ENCODE results near the gene ECSCR.
A peak's percentile ranks its signal among the peaks of the same experiment; 100 is the strongest.
"Not testable (repeated sequence)": the region's sequence is repeated elsewhere in the genome, so short reads cannot be mapped to it uniquely, and the experiment has no call there.

The ECSCR gene

DNA sequence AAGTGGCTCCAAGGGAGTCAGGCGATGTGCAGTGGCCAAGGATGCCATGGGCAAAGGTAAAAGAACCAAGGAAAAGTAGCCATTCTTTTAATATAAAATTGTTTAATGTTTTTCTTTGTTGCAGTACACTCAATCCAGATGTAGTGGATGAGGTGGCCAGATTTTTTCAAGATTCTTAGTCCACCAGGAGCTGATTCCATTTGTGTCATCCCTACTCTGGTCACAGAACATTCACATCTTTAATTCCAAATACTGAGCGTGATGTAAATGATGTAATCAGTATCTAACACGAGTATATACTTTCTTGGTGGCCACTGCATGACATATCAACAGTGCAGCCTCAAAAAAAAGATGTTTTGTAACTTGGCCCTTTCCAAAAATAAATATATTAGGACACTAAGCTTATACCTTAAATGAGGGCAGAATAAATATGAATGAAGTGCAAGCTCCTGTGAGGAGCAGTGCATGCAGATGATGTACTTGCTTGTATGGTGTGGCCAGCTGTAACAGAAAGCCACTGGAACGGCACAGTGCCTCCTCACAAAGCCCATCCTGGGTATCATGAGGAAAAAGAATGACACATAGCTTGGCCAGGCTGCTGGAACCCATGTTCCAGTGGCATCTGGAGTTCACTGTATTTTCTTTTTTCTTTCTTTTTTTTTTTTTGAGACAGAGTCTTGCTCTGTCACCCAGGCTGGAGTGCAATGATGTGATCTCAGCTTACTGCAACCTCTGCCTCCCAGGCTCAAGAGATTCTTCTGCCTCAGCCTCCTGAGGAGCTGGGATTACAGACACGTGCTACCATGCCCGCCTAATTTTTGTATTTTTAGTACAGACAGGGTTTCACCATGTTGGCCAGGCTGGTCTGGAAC is 52.2 kb downstream of the ECSCR start:
- DNase-seq, result no peak

DNA sequence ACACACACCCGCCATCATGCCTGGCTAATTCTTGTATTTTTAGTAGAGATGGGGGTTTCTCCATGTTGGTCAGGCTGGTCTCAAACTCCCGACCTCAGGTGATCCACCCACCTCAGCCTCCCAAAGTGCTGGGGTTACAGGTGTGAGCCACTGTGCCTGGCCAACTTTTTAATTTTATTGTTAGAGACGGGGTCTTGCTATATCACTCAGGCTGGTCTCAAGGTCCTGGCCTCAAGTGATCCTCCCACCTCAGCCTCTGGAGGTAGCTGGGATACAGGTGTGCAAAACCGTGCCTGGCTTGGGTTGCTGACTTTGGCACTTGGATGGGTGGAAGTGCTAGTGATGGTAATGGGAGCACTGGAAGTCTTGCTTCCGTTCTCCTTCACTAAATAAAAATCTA is 53.4 kb downstream of the ECSCR start:
- not testable (repeated sequence) for DNase-seq

DNA sequence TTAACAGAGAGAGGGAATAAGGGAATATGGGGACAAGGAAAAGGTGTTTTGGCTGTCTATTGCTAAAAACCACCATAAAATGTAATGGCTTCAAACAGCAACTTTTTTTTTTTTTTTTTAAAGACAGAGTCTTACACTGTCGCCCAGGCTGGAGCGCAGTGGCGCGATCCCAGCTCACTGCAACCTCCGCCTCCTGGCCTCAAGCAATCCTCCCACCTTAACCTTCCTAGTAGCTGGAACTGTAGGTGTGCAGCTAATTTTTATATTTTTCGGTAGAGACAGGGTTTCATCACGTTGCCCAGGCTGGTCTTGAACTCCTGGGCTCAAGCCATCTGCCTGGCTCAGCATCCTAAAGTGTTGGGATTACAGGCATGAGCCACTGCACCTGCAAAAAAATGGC is 54.4 kb downstream of the ECSCR start:
- no peak for DNase-seq

DNA sequence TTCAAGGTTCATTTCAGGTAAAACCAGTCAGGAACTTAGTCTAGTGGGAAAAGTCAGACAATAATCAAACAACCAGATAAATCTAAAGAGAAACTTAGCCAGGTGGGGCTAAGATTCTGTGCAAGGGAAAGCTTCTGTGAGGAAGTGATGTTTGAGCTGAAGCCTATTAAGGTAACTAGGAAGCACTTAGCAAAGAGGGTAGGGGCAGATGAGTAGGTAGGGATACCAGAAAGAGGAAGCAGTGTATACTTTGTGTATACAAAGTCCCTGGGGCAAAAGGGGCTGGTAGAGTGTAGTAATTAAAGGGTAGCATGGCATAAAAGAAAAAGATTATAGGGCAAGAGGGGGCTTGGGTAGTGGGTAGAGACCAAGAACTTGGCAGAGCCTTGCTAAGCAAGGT is 55.0 kb downstream of the ECSCR start:
- DNase-seq, result no peak

DNA sequence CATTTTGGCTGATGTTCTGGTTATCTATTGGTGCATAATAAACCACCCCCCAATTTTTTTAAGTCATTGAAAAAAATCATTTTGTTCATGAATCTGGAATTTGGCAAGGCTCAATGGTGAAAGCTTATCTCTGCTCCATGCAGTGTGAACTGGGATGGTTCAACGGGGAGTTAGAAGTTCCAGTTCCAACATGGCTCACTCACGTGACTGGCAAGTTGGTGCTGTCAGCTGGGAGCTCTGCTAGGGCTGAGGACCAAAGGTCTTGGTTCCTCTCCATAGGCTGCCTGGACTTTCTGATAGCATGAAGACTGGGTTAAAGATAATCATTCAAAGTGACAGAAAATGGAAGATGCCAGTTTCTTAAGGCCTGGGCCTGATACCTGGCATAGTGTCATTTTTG is 55.6 kb downstream of the ECSCR start:
- no peak for DNase-seq

DNA sequence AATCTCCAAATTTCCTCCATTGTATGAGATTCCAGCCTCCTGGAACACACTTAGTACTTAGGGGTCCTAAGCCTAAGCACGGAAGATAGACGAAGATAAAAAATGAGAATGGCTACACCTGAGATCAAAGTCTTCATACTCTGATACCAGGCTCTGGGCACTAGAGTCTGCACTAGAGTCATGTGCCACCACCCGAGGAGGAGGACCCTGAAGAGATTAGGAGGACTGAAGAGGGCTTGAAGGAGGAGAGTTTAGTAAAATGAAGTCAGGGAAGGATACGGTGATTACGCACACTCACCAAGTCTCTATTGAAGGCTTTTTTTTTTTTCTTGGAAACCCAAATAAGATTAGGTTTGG is 58.1 kb downstream of the ECSCR start:
- no peak for DNase-seq

DNA sequence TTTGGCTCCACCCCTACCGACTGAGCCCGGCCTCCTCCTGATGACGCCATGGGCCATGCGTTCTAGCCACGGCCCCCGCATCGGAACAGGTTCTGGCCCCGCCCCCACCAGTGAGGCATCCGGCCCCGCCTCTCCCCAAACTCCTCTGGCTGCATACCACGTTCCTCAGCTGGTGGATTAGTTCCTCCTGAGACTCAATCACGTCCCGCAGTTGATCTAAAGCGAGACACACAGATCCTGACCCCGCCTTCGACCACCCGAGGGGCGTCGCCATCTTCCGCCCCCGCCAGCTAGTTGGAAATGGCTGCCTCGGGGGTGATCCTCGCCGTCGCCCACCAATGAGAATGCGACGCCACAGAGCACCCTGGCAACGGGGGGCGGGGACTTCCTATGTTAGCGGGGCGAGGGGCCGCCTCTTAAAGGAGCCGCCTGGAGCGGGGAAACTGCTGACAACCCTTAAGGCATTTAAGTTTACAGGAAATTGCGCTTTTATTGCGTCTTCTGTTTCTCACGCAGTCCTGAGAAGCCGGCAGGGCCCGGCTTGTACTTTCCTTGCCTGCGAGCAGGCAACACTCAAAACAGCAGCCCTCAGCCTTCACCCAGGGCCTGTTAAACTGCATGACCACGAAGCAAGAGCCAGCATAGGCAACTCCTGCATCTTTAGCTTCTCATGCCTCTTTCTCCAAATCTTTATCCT is 58.6 kb downstream of the ECSCR start, which contains the start of gene SPATA24:
Gene SPATA24 (minus strand): TSS at position 303 of the 697 bp plus-strand sequence. CDS start 29 bp downstream, at position 274.
- peak; percentile 57 for DNase-seq

DNA sequence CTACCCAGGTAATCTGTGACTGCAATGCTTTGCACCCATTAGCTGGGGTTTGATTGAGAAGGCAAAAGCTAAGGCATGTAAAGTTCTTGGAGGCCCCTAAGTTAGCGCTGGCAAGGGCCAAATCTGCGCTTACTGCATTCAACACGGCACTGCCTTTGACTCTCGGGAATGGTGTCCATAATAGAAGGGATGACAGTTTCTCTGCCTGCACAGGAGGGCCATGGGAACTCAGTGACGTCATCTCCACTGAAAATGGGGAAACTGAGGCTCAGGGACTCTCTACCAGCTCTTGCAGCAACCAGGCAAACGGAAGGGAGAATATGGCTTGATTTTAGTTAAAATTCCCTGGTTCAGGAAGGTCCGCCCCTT is 59.1 kb downstream of the ECSCR start:
- no peak for DNase-seq

DNA sequence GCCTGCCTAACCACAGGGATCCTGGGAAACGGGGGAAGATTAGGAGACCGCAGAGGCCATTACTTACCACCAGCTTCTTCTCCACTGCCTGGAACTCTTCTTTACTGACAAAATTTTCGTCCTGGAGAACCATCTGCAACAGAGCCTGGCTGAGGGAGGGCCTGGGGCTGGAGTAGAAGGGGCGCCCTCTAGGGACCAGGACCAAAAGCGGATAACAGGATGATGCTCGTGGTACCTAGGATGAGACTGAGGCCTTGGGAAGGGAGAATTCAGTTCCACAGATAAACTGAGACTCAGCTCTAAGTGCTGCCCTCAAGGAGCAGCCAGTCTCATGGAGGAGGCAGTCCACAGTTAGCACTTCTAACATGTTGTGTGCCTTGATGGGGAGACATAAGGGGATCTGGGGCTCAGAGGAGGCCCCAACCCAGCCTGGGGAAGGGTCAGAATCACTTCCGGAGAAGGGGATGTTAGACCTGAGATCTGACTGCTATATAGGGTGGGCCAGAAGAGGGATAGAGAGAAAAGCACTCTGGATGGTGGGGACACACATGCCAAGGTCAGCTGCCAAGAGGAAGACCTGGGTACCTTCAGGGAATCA is 59.9 kb downstream of the ECSCR start:
- DNase-seq, result no peak

DNA sequence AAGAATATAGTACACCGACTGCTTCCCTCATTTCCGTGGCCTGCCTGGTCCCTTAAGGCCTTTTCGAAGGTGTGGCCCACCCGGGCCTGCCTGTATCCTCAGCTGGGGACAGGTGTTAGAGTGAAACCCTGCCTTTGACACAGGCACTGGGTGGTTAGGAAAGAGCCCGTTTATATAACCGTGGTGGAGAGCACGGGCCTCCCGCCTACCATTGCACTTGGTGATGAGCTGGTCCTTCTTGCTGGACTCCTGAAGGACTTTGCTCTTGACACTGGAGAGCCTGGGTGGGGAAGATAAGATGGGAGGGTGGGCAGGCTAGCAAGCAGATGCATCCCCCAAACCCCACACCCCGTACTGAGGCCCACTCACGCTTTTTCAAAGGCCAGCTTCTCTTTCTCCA is 61.0 kb downstream of the ECSCR start:
- DNase-seq, result no peak

DNA sequence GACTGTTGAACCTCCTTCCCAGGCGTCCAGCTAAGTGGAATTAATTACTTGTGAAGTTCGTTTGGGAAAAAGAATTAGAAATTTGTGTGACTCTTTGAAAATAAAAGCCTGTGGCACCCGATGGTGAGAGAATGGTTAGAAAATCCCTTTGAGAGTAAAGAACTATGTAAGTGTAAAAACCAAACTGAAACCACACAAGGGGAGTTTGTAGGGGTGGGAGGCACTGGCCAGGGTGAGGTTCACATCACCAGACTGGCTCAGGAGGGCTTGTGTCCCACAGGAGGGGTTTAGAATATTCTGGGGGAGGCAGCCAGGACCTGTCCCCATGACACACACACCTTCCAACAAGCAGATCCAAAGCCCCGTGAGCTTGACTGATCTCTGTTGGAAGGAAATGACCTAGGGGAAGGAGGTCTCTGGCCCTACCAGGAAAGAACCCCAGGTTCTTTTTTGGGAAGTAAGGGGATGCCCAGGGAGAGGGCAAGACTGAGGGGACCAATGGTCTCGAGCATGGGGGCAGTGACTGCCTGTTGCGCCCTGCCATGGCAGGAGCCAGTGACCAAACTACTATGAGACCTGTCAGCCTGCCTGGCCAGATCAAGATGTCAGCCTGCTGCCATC is 62.9 kb downstream of the ECSCR start:
- DNase-seq, result no peak
